Esophagus (tissue), 2 donors: ENCODE measurements around the gene KRT81. TPM values are rescaled to one million over a fixed set of nuclear protein-coding genes. Genes with fewer than 3 reads are reported as not detected.

Source experiments
- H3K27ac ChIP-seq, 2 donors: one replicate each; pipeline ENCODE4 v1.5.1; 2013; ENCODE audit warnings: low read depth in 2 of 2, mild to moderate bottlenecking in 2 of 2, inconsistent platforms in 1 of 2, low read length in 1 of 2, moderate library complexity in 1 of 2
- H3K27me3 ChIP-seq, 2 donors: one replicate each; pipeline ENCODE4 v1.6.1; 2013; ENCODE audit warnings: low read length in 2 of 2, control low read depth in 1 of 2, mild to moderate bottlenecking in 1 of 2; ENCODE audit not compliant: insufficient read depth in 2 of 2, control insufficient read depth in 1 of 2
- H3K36me3 ChIP-seq, 2 donors: one replicate each; pipeline ENCODE4 v1.6.1; 2013; ENCODE audit warnings: low read length in 1 of 2; ENCODE audit not compliant: control insufficient read depth in 2 of 2, insufficient read depth in 2 of 2
- H3K4me1 ChIP-seq, 2 donors: one replicate each; pipeline ENCODE4 v1.6.1; 2013; ENCODE audit warnings: low read length in 1 of 2; ENCODE audit not compliant: control insufficient read depth in 2 of 2, insufficient read depth in 2 of 2
- H3K4me3 ChIP-seq, 2 donors: one replicate each; pipeline ENCODE4 v1.5.1; 2013; ENCODE audit warnings: low read length in 2 of 2, mild to moderate bottlenecking in 2 of 2, low read depth in 1 of 2, moderate library complexity in 1 of 2
- H3K9me3 ChIP-seq, 2 donors: one replicate each; pipeline ENCODE4 v1.6.1; 2013; ENCODE audit warnings: mild to moderate bottlenecking in 2 of 2, low read depth in 1 of 2, low read length in 1 of 2, moderate library complexity in 1 of 2; ENCODE audit not compliant: control insufficient read depth in 2 of 2, insufficient read depth in 1 of 2
- WGBS, 2 donors: extraction: QIAGEN DNeasy Blood & Tissue Kit; methylation state at CpG; one replicate each; pipeline ENCODE4 v1.1.7; 2013; 5-methylcytosine and 5-hydroxymethylcytosine counted together
- polyA plus RNA-seq, 2 donors: library from polyadenylated mRNA; stranded (reverse); fragments of 200-250 nt; gene quantifications; one replicate each; pipeline ENCODE4 v1.2.3, GENCODE V29; 2013
- donor health status: healthy with polysubstance abuse.
- donor health status: Bipolar disorder and iron deficiency.

KRT81 gene
- polyA plus RNA-seq = under 1 TPM; 0.05 to 0.08 TPM

- Histone ChIP-seq H3K27ac (no peak within 1 kb of the TSS), H3K4me3 (no peak within 1 kb of the TSS), H3K36me3 (no peaks in the 10 kb centered on the region), H3K4me1 (no peaks in the 10 kb centered on the region), H3K9me3 (no peaks in the 10 kb centered on the region), H3K27me3 (peaks cover 0 to 2% of the 10 kb centered on the region in 2 donors)
- 60 to 61% methylated on average over 20 to 24 of the region's 32 CpGs for WGBS, 2 donors
These were observed at the start of gene KRT81 for GRCh38 chr12:52291267-52291935. KRT81 (minus strand) TSS chr12:52291534; CDS start chr12:52291465, 69 bp downstream.

GRCh38 chr12:52338241-52338960, 47.1 kb upstream of the KRT81 start:
- WGBS, 2 donors = 49 to 63% methylated on average over 10 of the region's 10 CpGs
- H3K36me3 ChIP-seq = no peaks in the 10 kb centered on the region
- no peaks in the 10 kb centered on the region for H3K27me3 ChIP-seq
- H3K4me3 ChIP-seq = no peak overlapping the region
- no peak overlapping the region for H3K27ac ChIP-seq
- H3K4me1 ChIP-seq = no peaks in the 10 kb centered on the region
- H3K9me3 ChIP-seq = peaks cover 0 to 5% of the 10 kb centered on the region in 2 donors

GRCh38 chr12:52337054-52337453, 45.7 kb upstream of the KRT81 start:
- H3K27me3 ChIP-seq = no peaks in the 10 kb centered on the region
- H3K4me3 ChIP-seq = no peak overlapping the region
- H3K36me3 ChIP-seq = no peaks in the 10 kb centered on the region
- no peaks in the 10 kb centered on the region for H3K4me1 ChIP-seq
- peaks cover 0 to 2% of the 10 kb centered on the region in 2 donors for H3K9me3 ChIP-seq
- WGBS, 2 donors = 36 to 40% methylated on average over 1 of the region's 1 CpG
- H3K27ac ChIP-seq = no peak overlapping the region

GRCh38 chr12:52336641-52337040, 45.3 kb upstream of the KRT81 start:
- H3K27ac ChIP-seq = no peak overlapping the region
- peaks cover 0 to 2% of the 10 kb centered on the region in 2 donors for H3K9me3 ChIP-seq
- H3K4me3 ChIP-seq = no peak overlapping the region
- no peaks in the 10 kb centered on the region for H3K27me3 ChIP-seq
- H3K4me1 ChIP-seq = no peaks in the 10 kb centered on the region
- 71 to 89% methylated on average over 2 of the region's 2 CpGs for WGBS, 2 donors
- no peaks in the 10 kb centered on the region for H3K36me3 ChIP-seq

- no peaks in the 10 kb centered on the region for H3K27me3 ChIP-seq
- no peak overlapping the region for H3K27ac ChIP-seq
- WGBS, 2 donors = 84% methylated on average over 4 of the region's 4 CpGs
- H3K4me3 ChIP-seq = no peak overlapping the region
- no peaks in the 10 kb centered on the region for H3K36me3 ChIP-seq
- no peaks in the 10 kb centered on the region for H3K4me1 ChIP-seq
- peaks cover 0 to 2% of the 10 kb centered on the region in 2 donors for H3K9me3 ChIP-seq
These were observed 44.4 kb upstream of the KRT81 start for GRCh38 chr12:52335598-52336262.

GRCh38 chr12:52334185-52334584, 42.9 kb upstream of the KRT81 start:
- WGBS, 2 donors = 87 to 89% methylated on average over 3 of the region's 3 CpGs
- no peak overlapping the region for H3K4me3 ChIP-seq
- H3K4me1 ChIP-seq = no peaks in the 10 kb centered on the region
- no peaks in the 10 kb centered on the region for H3K36me3 ChIP-seq
- H3K27ac ChIP-seq = no peak overlapping the region
- H3K9me3 ChIP-seq = peaks cover 0 to 2% of the 10 kb centered on the region in 2 donors
- H3K27me3 ChIP-seq = no peaks in the 10 kb centered on the region

GRCh38 chr12:52333321-52333720, 42.0 kb upstream of the KRT81 start:
- H3K4me3 ChIP-seq = no peak overlapping the region
- WGBS, 2 donors = 51 to 79% methylated on average over 3 of the region's 3 CpGs
- H3K27ac ChIP-seq = no peak overlapping the region

GRCh38 chr12:52332381-52332780, 41.0 kb upstream of the KRT81 start:
- Histone ChIP-seq H3K27ac (no peak overlapping the region), H3K9me3 (peaks cover 0 to 2% of the 10 kb centered on the region in 2 donors), H3K36me3 (no peaks in the 10 kb centered on the region), H3K4me3 (no peak overlapping the region), H3K27me3 (no peaks in the 10 kb centered on the region), H3K4me1 (peaks cover 0 to 4% of the 10 kb centered on the region in 2 donors)
- 77 to 90% methylated on average over 1 of the region's 1 CpG for WGBS, 2 donors

More at GRCh38 chr12:52333321-52333720, 42.0 kb upstream of the KRT81 start:
- Histone ChIP-seq H3K27me3 (no peaks in the 10 kb centered on the region), H3K9me3 (peaks cover 0 to 2% of the 10 kb centered on the region in 2 donors), H3K4me1 (no peaks in the 10 kb centered on the region), H3K36me3 (no peaks in the 10 kb centered on the region)

- Histone ChIP-seq H3K4me1 (peaks cover 0 to 4% of the 10 kb centered on the region in 2 donors), H3K27me3 (no peaks in the 10 kb centered on the region), H3K4me3 (no peak overlapping the region), H3K36me3 (no peaks in the 10 kb centered on the region), H3K9me3 (peaks cover 0 to 2% of the 10 kb centered on the region in 2 donors), H3K27ac (no peak overlapping the region)
- WGBS, 2 donors = 78 to 85% methylated on average over 3 of the region's 3 CpGs
These were observed 40.5 kb upstream of the KRT81 start for GRCh38 chr12:52331833-52332232.
